HepG2 (cell line): ENCODE results near the gene LDLRAP1. TPM values are rescaled to one million over a fixed set of nuclear protein-coding genes. Genes with fewer than 3 reads are reported as not detected.
A peak's percentile ranks its signal among the peaks of the same experiment; 100 is the strongest.

Source experiments
- DRAP1 ChIP-seq: IDR thresholded peaks from 2 replicates; pipeline ENCODE4 v1.6.1; 2016; ENCODE audit warnings: missing genetic modification reagents, missing compliant biosample characterization
- HCFC1 ChIP-seq: fragments of 150-350 bp; IDR thresholded peaks from 2 replicates; pipeline ENCODE4 v1.6.1; 2014; ENCODE audit warnings: low read depth, low read length
- HDAC1 ChIP-seq: sonication (generic); formaldehyde crosslinking; IDR thresholded peaks from 2 replicates; pipeline ENCODE4 v1.5.1; 2020; ENCODE audit warnings: mild to moderate bottlenecking, missing genetic modification reagents
- MXD4 ChIP-seq: IDR thresholded peaks from 2 replicates; pipeline ENCODE4 v1.6.1; 2016; ENCODE audit warnings: mild to moderate bottlenecking, missing biosample characterization, missing genetic modification reagents
- NFE2 ChIP-seq: sonication (generic); formaldehyde crosslinking; IDR thresholded peaks from 2 replicates; pipeline ENCODE4 v1.4.0; 2020; ENCODE audit warnings: missing genetic modification reagents
- ONECUT2 ChIP-seq: sonication (generic); formaldehyde crosslinking; IDR thresholded peaks from 2 replicates; pipeline ENCODE4 v1.4.0; 2020; ENCODE audit warnings: missing genetic modification reagents
- SMAD1 ChIP-seq: sonication (generic); formaldehyde crosslinking; IDR thresholded peaks from 2 replicates; pipeline ENCODE4 v1.4.0; 2020; ENCODE audit warnings: missing genetic modification reagents, low read depth, mild to moderate bottlenecking, borderline replicate concordance
- SMAD3 ChIP-seq: sonication (generic); formaldehyde crosslinking; IDR thresholded peaks from 2 replicates; pipeline ENCODE4 v1.4.0; 2020; ENCODE audit warnings: missing genetic modification reagents
- SOX13 ChIP-seq, 3 experiments: fragments of 450-650 bp in 1 of 3; sonication (generic) in 1 of 3; formaldehyde crosslinking in 1 of 3; IDR thresholded peaks in 2 of 3; conservative IDR thresholded peaks in 1 of 3; 2 replicates each; pipeline versions ENCODE4 v1.5.0 to v1.6.1; 2016 to 2020; ENCODE audit warnings: antibody characterized with exemption in 1 of 3, mild to moderate bottlenecking in 1 of 3, missing compliant biosample characterization in 1 of 3, missing genetic modification reagents in 1 of 3, moderate library complexity in 1 of 3
- TGIF2 ChIP-seq: IDR thresholded peaks from 2 replicates; pipeline ENCODE4 v1.6.1; 2016; ENCODE audit warnings: control low read depth, missing compliant biosample characterization
- THRA ChIP-seq: sonication (generic); formaldehyde crosslinking; IDR thresholded peaks from 2 replicates; pipeline ENCODE4 v1.4.0; 2020; ENCODE audit warnings: missing genetic modification reagents, borderline replicate concordance
- YEATS2 ChIP-seq: sonication (generic); formaldehyde crosslinking; IDR thresholded peaks from 2 replicates; pipeline ENCODE4 v1.4.0; 2020; ENCODE audit warnings: missing genetic modification reagents, borderline replicate concordance
- ZMYM4 ChIP-seq: sonication (generic); formaldehyde crosslinking; IDR thresholded peaks from 2 replicates; pipeline ENCODE4 v1.8.1; 2023; ENCODE audit warnings: mild to moderate bottlenecking, missing genetic modification reagents
- ZNF550 ChIP-seq: sonication (generic); formaldehyde crosslinking; IDR thresholded peaks from 2 replicates; pipeline ENCODE4 v1.4.0; 2020; ENCODE audit warnings: mild to moderate bottlenecking, missing genetic modification reagents, borderline replicate concordance
- ZNF691 ChIP-seq: sonication (generic); formaldehyde crosslinking; IDR thresholded peaks from 2 replicates; pipeline ENCODE4 v1.4.0; 2020; ENCODE audit warnings: missing genetic modification reagents, low read depth, mild to moderate bottlenecking, borderline replicate concordance
- polyA plus RNA-seq, 8 experiments: library from polyadenylated mRNA; depleted of rRNA in 3 of 8; stranded (reverse) in 7 of 8; unstranded in 1 of 8; fragments of >200 nt; fragmentation: Illumina TruSeq in 4 of 8; extraction: Trizol in 4 of 8; gene quantifications; 2 replicates each; pipeline versions ENCODE4 v1.2.1 to v1.2.3, GENCODE V29; 2011 to 2016; ENCODE audit warnings: low read depth in 4 of 8, missing spikeins in 1 of 8, mixed read lengths in 1 of 8; ENCODE audit not compliant: insufficient read depth in 1 of 8
- total RNA-seq, 5 experiments: library from RNA; depleted of rRNA; stranded (reverse); fragments of >200 nt; fragmentation: Illumina TruSeq; extraction: Trizol; gene quantifications; 2 replicates each; pipeline ENCODE4 v1.2.3, GENCODE V29; 2016; ENCODE audit warnings: low read depth in 1 of 5
- TF ChIP-seq, protein P1 (sequence below): sonication (generic); formaldehyde crosslinking; conservative IDR thresholded peaks from 2 replicates; pipeline ENCODE4 v1.4.0; 2020; ENCODE audit warnings: missing genetic modification reagents
- TF ChIP-seq, protein P2 (sequence below): IDR thresholded peaks from 2 replicates; pipeline ENCODE4 v1.6.1; 2012; ENCODE audit warnings: low read depth, low read length, improper control_type of control experiment

Gene LDLRAP1
- total and polyA plus RNA-seq, 2 of the 13 experiments (the other 11 are each of a cell fraction or from before 2014, with no cell fraction given): 7.2 to 12.1 TPM

GRCh38 chr1:25549273-25550154 is 6.1 kb downstream of the LDLRAP1 start (continued):
- TF ChIP-seq, protein P1, sequence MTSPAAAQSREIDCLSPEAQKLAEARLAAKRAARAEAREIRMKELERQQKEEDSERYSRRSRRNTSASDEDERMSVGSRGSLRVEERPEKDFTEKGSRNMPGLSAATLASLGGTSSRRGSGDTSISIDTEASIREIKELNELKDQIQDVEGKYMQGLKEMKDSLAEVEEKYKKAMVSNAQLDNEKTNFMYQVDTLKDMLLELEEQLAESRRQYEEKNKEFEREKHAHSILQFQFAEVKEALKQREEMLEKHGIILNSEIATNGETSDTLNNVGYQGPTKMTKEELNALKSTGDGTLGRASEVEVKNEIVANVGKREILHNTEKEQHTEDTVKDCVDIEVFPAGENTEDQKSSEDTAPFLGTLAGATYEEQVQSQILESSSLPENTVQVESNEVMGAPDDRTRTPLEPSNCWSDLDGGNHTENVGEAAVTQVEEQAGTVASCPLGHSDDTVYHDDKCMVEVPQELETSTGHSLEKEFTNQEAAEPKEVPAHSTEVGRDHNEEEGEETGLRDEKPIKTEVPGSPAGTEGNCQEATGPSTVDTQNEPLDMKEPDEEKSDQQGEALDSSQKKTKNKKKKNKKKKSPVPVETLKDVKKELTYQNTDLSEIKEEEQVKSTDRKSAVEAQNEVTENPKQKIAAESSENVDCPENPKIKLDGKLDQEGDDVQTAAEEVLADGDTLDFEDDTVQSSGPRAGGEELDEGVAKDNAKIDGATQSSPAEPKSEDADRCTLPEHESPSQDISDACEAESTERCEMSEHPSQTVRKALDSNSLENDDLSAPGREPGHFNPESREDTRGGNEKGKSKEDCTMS (CRISPR knock-in tag): no peak
- TF ChIP-seq SMAD1 (CRISPR knock-in tag) (no peak), DRAP1 (no peak), SMAD3 (CRISPR knock-in tag) (no peak), YEATS2 (CRISPR knock-in tag) (peak; percentile 26; the same call in 1 of the 2 replicates), NFE2 (no peak), ZNF691 (CRISPR knock-in tag) (no peak), THRA (CRISPR knock-in tag) (no peak), ZNF550 (CRISPR knock-in tag) (no peak), SOX13 (IDR thresholded peaks at IDR 0.05) (no peak), SOX13 (CRISPR knock-in tag; conservative IDR thresholded peaks at IDR 0.05 in 1 of 2, IDR thresholded peaks at IDR 0.05 in 1 of 2) (no peak), MXD4 (CRISPR knock-in tag) (no peak), ZMYM4 (no peak), ONECUT2 (no peak), HCFC1 (no peak), TGIF2 (CRISPR knock-in tag) (no peak), HDAC1 (CRISPR knock-in tag) (peak; percentile 36; the same call in 1 of the 2 replicates)
- TF ChIP-seq, protein P2, sequence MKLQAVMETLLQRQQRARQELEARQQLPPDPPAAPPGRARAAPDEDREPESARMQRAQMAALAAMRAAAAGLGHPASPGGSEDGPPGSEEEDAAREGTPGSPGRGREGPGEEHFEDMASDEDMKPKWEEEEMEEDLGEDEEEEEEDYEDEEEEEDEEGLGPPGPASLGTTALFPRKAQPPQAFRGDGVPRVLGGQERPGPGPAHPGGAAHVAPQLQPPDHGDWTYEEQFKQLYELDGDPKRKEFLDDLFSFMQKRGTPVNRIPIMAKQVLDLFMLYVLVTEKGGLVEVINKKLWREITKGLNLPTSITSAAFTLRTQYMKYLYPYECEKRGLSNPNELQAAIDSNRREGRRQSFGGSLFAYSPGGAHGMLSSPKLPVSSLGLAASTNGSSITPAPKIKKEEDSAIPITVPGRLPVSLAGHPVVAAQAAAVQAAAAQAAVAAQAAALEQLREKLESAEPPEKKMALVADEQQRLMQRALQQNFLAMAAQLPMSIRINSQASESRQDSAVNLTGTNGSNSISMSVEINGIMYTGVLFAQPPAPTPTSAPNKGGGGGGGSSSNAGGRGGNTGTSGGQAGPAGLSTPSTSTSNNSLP: no peak
